NB4 (cell line): ENCODE results near the gene SYTL5.

Source experiments
- POLR2A ChIP-seq: IDR thresholded peaks from 2 replicates; pipeline ENCODE4 v1.6.1; 2011; ENCODE audit warnings: mild to moderate bottlenecking; ENCODE audit not compliant: insufficient read length; ENCODE audit errors: extremely low read depth
- TF ChIP-seq, protein P1 (sequence below): IDR thresholded peaks from one replicate; pipeline ENCODE4 v1.5.1; 2012; ENCODE audit warnings: low read depth, low read length

DNA sequence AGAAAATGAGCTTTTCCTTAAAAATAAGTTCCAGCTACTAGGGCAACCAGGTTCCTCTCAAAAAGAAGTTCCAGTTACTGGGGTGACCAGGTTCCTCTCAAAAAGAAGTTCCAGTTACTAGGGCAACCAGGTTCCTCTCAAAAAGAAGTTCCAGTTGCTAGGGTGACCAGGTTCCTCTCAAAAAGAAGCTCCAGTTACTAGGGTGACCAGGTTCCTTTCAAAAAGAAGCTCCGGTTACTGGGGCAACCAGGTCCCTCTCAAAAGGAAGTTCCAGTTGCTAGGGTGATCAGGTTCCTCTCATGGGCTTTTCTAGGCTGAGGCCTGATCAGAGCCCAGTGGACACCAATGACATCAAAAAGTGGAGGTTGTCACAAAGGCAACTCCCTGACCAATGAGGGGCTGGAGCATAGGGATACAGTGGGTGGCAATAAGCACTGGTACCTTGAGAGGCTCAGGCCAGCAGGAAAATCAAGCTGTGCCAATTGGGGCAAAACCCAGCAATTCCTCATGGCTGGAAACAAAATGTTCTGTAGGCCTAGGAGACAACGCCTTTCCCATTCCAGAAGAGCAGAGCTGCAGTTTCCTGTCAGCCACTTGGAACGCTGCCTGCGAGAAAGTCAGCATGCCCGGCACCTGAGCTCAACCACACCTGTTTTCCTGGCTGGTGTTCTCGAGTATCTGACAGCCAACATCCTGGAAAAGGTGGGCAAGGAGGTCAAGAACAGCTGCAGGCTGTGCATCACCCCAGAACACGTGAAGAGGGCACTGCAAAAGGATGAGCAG is 12.3 kb upstream of the SYTL5 start:
- TF ChIP-seq POLR2A, result no peak
- TF ChIP-seq, protein P1, sequence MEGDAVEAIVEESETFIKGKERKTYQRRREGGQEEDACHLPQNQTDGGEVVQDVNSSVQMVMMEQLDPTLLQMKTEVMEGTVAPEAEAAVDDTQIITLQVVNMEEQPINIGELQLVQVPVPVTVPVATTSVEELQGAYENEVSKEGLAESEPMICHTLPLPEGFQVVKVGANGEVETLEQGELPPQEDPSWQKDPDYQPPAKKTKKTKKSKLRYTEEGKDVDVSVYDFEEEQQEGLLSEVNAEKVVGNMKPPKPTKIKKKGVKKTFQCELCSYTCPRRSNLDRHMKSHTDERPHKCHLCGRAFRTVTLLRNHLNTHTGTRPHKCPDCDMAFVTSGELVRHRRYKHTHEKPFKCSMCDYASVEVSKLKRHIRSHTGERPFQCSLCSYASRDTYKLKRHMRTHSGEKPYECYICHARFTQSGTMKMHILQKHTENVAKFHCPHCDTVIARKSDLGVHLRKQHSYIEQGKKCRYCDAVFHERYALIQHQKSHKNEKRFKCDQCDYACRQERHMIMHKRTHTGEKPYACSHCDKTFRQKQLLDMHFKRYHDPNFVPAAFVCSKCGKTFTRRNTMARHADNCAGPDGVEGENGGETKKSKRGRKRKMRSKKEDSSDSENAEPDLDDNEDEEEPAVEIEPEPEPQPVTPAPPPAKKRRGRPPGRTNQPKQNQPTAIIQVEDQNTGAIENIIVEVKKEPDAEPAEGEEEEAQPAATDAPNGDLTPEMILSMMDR, result no peak
